ENCODE data around the gene RABGGTA. TPM values are rescaled to one million over a fixed set of nuclear protein-coding genes. Genes with fewer than 3 reads are reported as not detected.

The RABGGTA gene
- total RNA-seq, 1 experiment from 2014 or later = 11.6 TPM

DNA sequence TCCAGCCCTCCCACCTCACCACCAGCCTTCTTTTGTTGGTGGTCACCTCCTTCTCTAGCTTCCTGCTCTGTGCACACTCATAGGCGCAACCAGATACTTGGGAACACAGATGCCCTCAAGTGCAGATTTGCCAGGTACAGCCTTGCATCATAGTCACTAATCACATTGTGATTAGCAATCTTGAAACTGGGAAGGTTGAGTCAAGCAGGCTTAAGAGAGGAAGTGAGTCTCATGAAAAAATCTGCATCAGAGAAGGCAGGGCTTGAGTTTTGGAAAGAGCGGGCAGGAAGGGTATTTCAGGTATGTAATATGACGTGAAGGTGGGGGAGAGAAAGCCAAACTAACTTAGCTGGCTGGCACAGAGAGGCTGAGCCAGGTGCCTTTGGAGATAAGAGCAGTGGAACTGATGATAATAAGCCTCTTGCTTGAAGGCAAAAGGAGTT lies 2.7 kb upstream of the RABGGTA start:
- Histone ChIP-seq H3K27me3 (no peaks in the 10 kb centered on the region), H3K27ac (no peak overlapping the region), H3K4me1 (no peaks in the 10 kb centered on the region), H3K9me3 (replicated peaks) (no peaks in the 10 kb centered on the region), H3K4me3 (no peak overlapping the region), H3K36me3 (no peaks in the 10 kb centered on the region)
- no peak for DNase-seq

DNA sequence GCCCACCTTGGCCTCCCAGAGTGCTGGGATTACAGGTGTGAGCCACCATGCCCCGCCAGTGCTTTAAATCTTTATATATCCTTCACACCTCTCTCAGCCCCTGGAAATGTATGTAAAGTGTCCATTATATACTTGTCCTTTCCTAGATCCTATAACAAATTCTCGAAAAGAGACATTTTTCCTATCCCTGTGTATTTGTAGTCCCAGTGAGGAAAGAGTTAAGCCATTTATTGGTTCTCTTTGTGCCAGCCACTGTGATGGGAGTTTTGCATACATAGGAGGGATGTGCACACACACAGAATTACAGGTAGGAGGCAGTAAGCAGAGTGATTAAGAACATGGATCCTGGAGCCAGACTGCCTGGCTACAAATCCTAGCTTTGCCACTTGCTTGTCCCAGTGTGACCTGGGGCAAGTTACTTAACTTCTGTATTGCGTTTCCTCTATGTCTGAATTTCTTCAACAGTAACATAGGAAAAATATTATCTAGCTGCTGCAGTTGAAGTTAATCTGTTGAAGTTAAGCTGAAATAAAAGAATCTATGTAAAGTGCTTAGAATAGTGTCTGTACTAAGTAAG lies 2.1 kb upstream of the RABGGTA start:
- Histone ChIP-seq H3K36me3 (no peaks in the 10 kb centered on the region), H3K9me3 (replicated peaks) (no peaks in the 10 kb centered on the region), H3K4me1 (no peaks in the 10 kb centered on the region), H3K27ac (no peak overlapping the region), H3K4me3 (no peak overlapping the region), H3K27me3 (no peaks in the 10 kb centered on the region)
- no peak for DNase-seq

GRCh38 chr14:24272467-24272866 lies 1.1 kb upstream of the RABGGTA start:
- no peaks in the 10 kb centered on the region for H3K27me3 ChIP-seq
- H3K36me3 ChIP-seq = no peaks in the 10 kb centered on the region
- no peak for DNase-seq
- H3K9me3 ChIP-seq (replicated peaks) = no peaks in the 10 kb centered on the region
- H3K4me1 ChIP-seq = no peaks in the 10 kb centered on the region
- H3K4me3 ChIP-seq = no peak overlapping the region
- no peak overlapping the region for H3K27ac ChIP-seq

DNA sequence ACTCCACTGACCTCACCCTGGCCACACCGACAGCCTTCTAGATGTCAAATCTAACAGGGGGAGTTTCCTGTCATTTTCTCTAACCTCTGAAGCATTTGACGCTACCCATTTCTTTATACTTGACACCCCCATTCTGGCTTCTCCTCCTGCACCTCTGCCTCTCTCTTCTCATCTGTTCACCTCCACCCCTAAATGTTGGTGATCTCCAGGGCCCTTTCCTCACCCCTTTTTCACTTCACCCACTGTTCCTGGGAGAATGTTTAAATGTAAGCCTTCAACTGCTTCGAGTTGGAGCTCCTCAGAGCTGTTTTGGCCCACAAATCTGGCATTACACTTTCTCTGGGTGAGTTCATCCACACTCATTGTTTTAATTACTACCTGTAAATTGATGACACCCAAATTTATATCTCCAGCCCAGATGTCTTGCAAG lies 452 bp upstream of the RABGGTA start:
- Histone ChIP-seq H3K9me3 (replicated peaks) (no peaks in the 10 kb centered on the region), H3K27ac (no peak overlapping the region; the same call in 1 of the 2 replicates), H3K27me3 (no peaks in the 10 kb centered on the region), H3K4me1 (no peaks in the 10 kb centered on the region), H3K36me3 (no peaks in the 10 kb centered on the region), H3K4me3 (peak overlapping the region; percentile 80)
- DNase-seq = no peak

GRCh38 chr14:24270537-24271133 lies 762 bp downstream of the RABGGTA start:
- H3K4me3 ChIP-seq = peak overlapping the region; percentile 80
- peak overlapping the region; percentile 72 for H3K27ac ChIP-seq
- no peaks in the 10 kb centered on the region for H3K9me3 ChIP-seq (replicated peaks)
- no peaks in the 10 kb centered on the region for H3K4me1 ChIP-seq
- DNase-seq = no peak
- no peaks in the 10 kb centered on the region for H3K36me3 ChIP-seq
- H3K27me3 ChIP-seq = no peaks in the 10 kb centered on the region

GRCh38 chr14:24269910-24270536 lies 1.4 kb downstream of the RABGGTA start:
- Histone ChIP-seq H3K4me3 (no peak overlapping the region), H3K4me1 (no peaks in the 10 kb centered on the region), H3K27me3 (no peaks in the 10 kb centered on the region), H3K27ac (no peak overlapping the region), H3K9me3 (replicated peaks) (no peaks in the 10 kb centered on the region), H3K36me3 (no peaks in the 10 kb centered on the region)
- no peak for DNase-seq

GRCh38 chr14:24269368-24269767 lies 2.0 kb downstream of the RABGGTA start:
- H3K4me3 ChIP-seq = no peak overlapping the region
- no peak for DNase-seq
- H3K27ac ChIP-seq = no peak overlapping the region
- no peaks in the 10 kb centered on the region for H3K36me3 ChIP-seq
- no peaks in the 10 kb centered on the region for H3K27me3 ChIP-seq
- H3K9me3 ChIP-seq (replicated peaks) = no peaks in the 10 kb centered on the region
- H3K4me1 ChIP-seq = no peaks in the 10 kb centered on the region

DNA sequence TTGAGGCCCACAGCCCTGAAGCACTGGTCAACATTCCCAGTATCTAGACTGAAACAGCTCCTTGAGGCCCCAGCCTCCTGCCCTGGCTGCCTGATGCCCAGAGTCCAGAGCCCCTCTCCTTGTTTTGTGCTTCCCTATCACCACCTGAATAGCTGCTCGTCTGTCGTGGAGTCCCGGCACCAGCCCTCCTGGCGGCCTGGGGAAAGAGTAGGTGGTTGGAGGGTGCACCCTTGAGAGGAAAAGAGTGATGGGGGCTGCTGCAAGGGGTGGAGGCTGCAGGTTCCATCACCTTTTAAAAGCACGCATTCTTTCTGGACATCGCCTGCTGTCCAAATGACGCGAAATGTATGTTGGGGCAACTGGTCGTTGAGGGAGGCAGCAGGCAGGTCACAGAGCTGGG lies 3.2 kb downstream of the RABGGTA start:
- Histone ChIP-seq H3K27me3 (no peaks in the 10 kb centered on the region), H3K9me3 (replicated peaks) (no peaks in the 10 kb centered on the region), H3K36me3 (no peaks in the 10 kb centered on the region), H3K4me1 (no peaks in the 10 kb centered on the region), H3K27ac (no peak overlapping the region), H3K4me3 (no peak overlapping the region)
- no peak for DNase-seq

- H3K9me3 ChIP-seq (replicated peaks) = no peaks in the 10 kb centered on the region
- H3K4me1 ChIP-seq = no peaks in the 10 kb centered on the region
- H3K27me3 ChIP-seq = no peaks in the 10 kb centered on the region
- no peaks in the 10 kb centered on the region for H3K36me3 ChIP-seq
- H3K27ac ChIP-seq = no peak overlapping the region
- DNase-seq = no peak
- no peak overlapping the region for H3K4me3 ChIP-seq
Measured at GRCh38 chr14:24267516-24267915, 3.9 kb downstream of the RABGGTA start.

GRCh38 chr14:24266344-24267244 lies 4.8 kb downstream of the RABGGTA start:
- H3K27me3 ChIP-seq = no peaks in the 10 kb centered on the region
- no peak overlapping the region for H3K4me3 ChIP-seq
- H3K9me3 ChIP-seq (replicated peaks) = no peaks in the 10 kb centered on the region
- H3K27ac ChIP-seq = no peak overlapping the region
- H3K36me3 ChIP-seq = no peaks in the 10 kb centered on the region
- no peaks in the 10 kb centered on the region for H3K4me1 ChIP-seq
- DNase-seq = no peak

DNA sequence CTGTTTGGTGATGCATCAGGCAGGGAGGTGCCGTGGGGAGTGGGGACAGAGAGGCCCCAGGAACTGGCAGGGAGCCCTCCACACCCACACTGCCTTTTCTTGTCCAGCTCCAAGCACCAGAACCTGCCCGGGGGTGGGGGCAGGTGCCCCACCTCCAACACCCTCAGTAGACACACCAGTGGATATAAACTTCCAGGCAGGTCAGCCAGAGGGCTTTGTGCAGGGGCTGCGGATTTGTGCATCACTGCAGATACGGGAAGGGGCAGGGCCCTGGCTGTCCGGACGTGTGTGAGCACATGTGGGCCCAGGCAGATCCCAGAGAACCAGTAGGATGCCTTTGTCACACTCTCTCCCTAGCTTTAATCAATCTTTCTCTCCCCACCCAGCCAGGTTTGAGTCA lies 7.1 kb downstream of the RABGGTA start:
- H3K4me1 ChIP-seq = no peaks in the 10 kb centered on the region
- no peak overlapping the region for H3K4me3 ChIP-seq
- H3K36me3 ChIP-seq = no peaks in the 10 kb centered on the region
- H3K9me3 ChIP-seq (replicated peaks) = no peaks in the 10 kb centered on the region
- no peaks in the 10 kb centered on the region for H3K27me3 ChIP-seq
- H3K27ac ChIP-seq = no peak overlapping the region
- DNase-seq = no peak

DNA sequence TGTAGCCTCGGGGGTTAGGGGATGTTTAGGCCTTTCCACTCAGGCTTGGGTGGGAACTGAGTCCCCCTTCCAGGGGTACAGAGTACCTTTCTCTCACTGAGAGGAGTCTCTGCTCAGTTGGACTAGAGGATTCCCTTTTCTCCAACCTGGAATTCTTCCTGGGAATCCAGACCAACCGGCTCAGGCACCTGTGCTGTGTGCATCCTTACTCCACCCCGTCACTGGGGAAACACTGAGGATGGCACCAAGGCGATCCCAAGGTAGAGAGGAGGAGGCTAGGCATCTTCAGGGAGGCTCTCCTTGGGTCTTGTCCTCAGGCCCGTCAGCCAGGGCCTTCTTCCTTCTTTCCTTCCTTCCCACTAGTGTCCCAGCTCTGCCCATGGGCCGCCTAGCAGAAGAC lies 7.5 kb downstream of the RABGGTA start:
- Histone ChIP-seq H3K4me3 (no peak overlapping the region), H3K4me1 (no peaks in the 10 kb centered on the region), H3K27me3 (no peaks in the 10 kb centered on the region), H3K27ac (no peak overlapping the region), H3K36me3 (no peaks in the 10 kb centered on the region), H3K9me3 (replicated peaks) (no peaks in the 10 kb centered on the region)
- DNase-seq = no peak

GRCh38 chr14:24262821-24263733 lies 8.3 kb downstream of the RABGGTA start, which contains the start of gene TGM1:
Gene TGM1 (minus strand): TSS chr14:24263177. CDS start chr14:24262352, 825 bp downstream.
- DNase-seq = no peak
- H3K4me3 ChIP-seq = no peak within 1 kb of the TSS
- no peaks in the 10 kb centered on the region for H3K27me3 ChIP-seq
- no peak within 1 kb of the TSS for H3K27ac ChIP-seq
- H3K9me3 ChIP-seq (replicated peaks) = no peaks in the 10 kb centered on the region
- no peaks in the 10 kb centered on the region for H3K36me3 ChIP-seq
- H3K4me1 ChIP-seq = no peaks in the 10 kb centered on the region

- Histone ChIP-seq H3K9me3 (replicated peaks) (no peaks in the 10 kb centered on the region), H3K27me3 (no peaks in the 10 kb centered on the region), H3K27ac (no peak overlapping the region), H3K36me3 (no peaks in the 10 kb centered on the region), H3K4me1 (no peaks in the 10 kb centered on the region), H3K4me3 (no peak overlapping the region)
- DNase-seq = no peak
Measured at GRCh38 chr14:24261969-24262327, 9.4 kb downstream of the RABGGTA start.

All from SJCRH30 (cell line).